Activated CD4-positive, CD25-positive, alpha-beta regulatory T cell treated with anti-CD3 and anti-CD28 coated beads, Interleukin-2, amount 50 U/mL, for 24 hours (primary cell): ENCODE results near the gene MSL1.
"Not testable (repeated sequence)": the region's sequence is repeated elsewhere in the genome, so short reads cannot be mapped to it uniquely, and the experiment has no call there.

Experiments
- ATAC-seq, 2 donors: fragments of 150-1000 bp; cut with Tn5 transposase; one replicate each; pipeline ENCODE4 v1.10.0; 2021; ENCODE audit warnings: mild to moderate bottlenecking in 1 of 2, moderate library complexity in 1 of 2

Gene MSL1

DNA sequence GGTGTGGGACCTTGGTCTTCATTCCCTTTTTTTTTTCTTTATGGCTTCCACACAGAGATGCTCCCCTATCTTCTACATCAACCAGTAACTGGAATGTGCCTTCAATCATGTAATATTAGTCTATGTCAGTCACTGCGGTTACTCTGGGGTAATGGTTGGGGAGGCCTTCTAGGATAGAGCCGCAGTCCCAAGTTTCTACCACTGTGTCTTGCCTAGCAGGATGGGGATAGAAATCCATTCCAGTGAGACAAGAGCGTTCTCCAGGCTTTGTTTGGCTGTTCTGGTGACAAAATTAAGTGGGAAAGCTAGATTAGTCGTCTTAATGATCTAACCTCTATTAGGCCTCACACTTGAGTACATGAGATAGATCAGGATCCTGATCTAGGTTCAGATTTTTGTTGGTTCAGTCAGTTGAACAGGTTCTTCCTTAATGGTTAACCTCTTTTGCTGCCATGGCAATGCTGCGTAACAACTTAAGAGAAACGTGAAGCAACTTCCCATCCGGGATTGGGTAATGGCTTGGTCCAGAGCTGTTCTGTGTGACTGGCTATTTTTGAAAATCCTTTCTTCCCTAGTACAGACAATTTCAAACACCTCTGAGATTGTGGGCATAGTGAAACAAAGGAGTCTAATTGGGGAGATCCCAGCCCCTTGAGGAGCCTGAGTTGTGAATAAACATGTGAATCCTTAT is 8.7 kb downstream of the MSL1 start:
- ATAC-seq, result no peak

DNA sequence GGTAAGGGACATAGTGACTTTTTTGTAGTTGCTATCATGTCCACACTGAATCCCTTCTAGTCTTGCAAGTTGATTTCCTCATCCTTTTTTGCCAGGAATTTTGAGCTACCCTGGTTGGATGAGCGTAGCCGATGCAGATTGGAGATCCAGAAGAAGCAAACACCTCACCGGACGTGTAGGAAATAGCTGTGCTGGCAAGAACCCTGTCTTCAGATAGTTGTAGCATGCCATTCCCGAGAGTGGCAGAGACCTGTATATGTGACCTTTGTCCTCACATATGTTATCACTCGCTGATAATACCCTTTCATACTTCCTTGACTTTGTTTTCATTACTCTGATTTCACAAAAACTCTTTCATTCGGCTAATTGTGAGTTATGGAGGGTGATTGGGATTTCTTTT is 12.4 kb downstream of the MSL1 start:
- ATAC-seq, result no peak

DNA sequence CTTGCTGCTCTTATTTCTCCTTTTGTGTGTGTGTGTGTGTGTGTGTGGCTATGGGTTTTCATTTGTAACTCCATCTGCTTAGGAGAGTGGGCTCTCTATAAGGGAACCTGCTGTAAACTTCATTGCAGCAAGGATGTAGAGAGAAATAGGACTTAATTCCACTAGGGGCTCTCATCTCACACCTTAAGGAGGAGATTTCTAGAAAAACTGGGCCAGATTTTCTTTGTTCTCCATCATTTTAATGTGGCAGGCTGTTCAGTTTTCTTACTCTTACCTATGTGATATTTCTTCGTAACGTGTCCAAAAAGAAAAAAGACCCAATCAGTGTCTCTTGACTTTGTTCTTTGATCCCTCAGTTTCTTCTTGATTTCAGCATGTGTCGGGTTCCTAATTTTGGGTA is 14.0 kb downstream of the MSL1 start:
- no peak for ATAC-seq

DNA sequence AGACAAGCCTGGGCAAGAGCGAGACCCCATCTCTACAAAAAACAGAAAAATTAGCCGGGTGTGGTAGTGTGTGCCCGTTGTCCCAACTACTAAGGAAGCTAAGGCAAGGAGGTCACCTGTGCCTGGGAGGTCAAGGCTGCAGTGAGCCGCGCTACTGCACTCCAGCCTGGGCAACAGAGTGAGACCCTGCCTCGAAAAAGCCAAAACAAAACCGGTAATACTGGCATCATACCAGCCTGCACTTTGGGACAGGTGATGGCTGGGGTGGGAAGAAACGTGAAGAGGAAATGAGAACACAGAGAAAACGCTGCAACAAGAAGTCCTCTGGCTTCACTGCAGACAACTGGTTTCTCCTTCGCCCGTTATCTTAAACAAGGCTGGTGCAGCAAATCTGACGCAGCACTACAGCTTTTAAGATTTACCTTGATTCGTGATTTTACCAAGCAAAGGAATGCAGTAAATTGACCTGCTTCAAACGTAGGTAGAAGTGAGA is 17.8 kb downstream of the MSL1 start:
- ATAC-seq, result peak; percentile 1

DNA sequence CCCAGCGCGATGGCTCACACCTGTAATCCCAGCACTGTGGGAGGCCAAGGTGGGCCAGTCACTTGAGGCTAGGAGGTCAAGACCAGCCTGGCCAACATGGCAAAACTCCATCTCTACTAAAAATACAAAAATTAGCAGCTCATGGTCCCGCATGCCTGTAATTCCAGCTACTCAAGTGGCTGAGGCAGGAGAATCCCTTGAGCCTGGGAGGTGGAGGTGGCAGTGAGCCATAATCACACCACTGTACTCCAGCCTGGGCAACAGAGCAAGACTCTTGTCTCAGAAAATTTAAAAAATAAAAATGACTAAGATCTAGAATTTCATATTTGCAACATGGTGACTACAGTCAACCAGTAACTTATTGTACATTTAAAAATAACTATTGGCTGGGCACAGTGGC is 21.4 kb downstream of the MSL1 start:
- ATAC-seq, result not testable (repeated sequence)

DNA sequence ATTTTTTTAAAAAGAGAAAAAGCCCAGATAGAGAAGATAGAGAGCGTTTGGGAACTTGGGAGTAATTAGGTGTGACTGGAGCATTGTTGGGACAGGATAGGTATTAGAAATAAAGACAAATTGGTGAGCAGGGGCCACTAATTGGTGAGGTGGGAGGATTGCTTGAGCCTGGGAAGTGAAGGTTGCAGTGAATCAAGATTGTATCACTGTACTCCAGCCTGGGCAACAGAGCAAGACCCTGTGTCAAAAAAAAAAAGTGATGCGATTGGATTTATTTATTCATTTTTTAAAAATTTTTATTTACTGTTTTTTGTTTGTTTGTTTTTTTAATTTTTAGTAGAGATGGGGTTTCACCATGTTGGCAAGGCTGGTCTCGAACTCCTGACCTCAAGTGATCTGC is 23.7 kb downstream of the MSL1 start:
- no peak for ATAC-seq

DNA sequence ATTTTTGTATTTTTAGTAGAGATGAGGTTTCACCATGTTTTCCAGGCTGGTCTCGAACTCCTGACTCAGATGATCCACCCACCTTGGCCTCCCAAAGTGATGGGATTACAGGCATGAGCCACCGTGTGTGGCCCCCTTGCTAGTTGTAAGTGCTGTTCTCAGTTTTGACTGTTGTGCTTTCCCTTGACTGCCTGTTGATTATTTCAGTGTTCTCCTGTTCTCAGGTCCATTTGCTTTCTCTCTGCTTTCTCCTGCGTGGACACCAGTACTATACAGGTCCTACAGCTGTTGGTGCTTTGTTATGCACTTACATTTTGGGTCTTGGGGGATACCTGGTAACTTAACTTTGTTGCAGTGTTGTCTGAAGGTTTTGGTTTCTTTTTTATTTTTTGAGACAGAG is 26.8 kb downstream of the MSL1 start:
- no peak for ATAC-seq

DNA sequence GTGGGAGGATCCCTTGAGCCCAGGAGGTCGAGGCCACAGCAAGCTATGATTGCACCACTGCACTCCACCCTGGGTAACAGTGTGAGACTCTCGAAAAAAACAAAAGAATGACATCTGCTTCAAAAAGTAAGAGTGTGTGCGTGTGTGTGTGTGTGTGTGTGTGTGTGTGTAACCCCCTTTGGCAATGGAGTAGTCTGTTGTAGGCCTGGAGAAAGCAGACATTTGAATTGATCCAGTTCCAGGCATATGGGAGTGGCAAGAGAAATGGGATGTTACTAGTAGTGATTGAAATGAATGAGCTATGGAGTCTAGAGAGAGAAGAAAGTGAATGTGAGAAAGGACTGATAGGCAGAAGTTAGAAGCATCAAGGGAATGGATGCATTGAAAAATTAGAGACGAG is 28.5 kb downstream of the MSL1 start:
- ATAC-seq, result no peak

DNA sequence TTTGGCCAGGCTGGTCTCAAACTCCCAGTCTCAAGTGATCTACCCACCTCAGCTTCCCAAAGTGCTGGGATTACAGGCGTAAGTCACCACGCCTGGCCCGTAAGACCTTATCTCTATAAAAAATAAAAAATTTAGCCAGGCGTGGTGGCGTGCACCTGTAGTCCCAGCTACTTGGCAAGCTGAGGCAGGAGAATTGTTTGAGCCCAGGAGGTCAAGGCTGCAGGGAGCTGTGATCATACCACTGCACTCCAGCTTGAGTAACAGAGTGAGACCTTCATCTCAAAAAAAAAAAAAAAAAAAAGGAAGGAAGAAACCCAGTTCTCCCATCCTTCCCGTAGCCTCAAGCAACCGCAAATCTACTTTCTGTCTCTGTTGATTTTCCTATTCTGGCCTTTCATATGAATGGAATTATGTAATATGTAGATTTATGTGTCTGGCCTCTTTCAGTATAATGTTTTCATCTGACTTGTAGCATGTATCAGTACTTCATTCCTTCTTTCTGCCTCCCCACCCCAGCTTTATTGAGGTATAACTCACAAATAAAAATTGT is 29.7 kb downstream of the MSL1 start:
- no peak for ATAC-seq

DNA sequence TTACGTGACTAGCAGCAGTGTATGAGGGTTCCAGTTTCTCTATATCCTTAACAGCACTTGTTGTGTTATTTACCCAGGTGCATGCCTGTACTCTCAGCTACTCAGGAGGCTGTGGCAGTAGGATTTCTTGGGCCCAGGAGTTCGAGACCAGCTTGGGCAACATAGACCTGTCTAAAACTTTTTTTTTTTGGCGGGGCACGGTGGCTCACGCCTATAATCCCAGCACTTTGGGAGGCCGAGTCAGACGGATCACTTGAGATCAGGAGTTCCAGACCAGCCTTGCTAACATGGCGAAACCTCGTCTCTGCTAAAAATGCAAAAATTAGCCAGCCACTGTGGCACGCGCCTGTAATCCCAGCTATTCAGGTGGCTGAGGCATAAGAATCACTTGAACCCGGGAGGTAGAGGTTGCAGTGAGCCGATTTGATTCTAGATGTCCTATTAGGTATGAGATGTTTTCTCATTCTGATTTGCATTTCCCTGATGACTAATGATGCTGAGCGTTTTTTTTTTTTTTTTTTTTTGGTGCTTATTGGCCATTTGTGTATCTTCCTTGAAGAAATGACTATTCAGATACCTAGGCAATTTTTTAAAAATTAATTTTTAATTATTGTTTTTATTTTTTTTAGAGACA is 31.9 kb downstream of the MSL1 start:
- ATAC-seq, result peak; percentile 26 to 45

DNA sequence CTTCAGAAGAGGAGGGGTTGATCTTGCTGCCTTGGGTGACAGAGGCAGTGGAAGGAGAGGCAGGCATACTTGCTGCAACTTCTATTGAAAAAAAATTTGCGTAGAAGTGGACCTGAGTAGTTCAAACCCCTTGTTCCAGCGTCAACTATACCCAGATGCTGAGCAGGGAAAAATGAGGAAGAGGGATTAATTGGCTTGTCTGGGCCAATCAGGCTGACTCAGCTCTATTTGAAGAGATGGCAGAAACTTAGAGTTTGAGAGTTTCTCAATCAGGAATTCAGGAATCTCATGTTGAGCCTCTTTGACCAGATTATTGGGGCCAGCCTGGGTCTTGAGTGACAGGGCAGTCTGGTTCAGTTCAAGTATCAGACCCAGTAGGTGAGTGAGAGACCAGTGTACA is 36.2 kb downstream of the MSL1 start:
- no peak for ATAC-seq

DNA sequence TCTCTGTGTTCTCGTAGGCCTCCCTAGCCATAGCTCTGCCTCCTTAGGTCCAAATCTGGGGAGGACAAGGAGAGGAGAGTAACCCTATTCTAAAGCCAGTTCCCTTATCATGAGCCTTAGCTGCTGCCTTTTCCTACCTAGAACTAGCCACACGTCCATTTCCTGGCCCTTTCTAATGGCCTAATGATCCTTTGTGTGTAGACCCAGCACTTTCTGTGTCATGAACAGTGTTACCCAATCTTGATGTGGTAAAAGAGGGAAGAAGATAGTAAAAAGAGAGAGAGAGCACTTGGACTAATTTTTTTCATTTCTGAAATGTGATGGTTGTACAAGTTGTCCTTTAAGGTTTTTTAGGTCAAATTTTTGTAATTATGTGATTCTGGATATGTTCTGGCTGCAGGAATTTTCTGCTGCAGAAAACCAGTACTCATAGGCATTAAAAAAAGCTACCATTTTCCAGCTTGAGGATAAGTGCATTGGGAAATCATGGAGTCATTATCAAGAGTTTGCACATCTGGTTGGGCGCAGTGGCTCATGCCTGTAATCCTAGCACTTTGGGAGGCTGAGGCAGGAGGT is 36.8 kb downstream of the MSL1 start:
- ATAC-seq, result no peak

DNA sequence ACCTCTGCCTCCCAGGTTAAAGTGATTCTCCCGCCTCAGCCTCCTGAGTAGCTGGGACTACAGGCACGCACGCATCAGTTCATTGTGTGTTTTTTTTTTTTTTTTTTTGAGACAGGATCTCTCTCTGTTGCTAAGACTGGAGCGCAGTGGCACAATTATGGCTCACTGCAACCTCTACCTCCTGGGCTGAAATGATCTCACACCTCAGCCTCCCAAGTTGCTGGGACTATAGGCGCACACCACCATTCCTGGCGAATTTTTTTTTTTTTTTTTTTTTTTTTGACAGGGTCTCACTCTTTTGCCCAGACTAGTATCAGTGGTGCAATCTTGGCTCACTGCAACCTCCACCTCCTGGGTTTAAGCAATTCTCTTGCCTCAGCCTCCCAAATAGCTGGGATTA is 37.7 kb downstream of the MSL1 start:
- ATAC-seq, result no peak

DNA sequence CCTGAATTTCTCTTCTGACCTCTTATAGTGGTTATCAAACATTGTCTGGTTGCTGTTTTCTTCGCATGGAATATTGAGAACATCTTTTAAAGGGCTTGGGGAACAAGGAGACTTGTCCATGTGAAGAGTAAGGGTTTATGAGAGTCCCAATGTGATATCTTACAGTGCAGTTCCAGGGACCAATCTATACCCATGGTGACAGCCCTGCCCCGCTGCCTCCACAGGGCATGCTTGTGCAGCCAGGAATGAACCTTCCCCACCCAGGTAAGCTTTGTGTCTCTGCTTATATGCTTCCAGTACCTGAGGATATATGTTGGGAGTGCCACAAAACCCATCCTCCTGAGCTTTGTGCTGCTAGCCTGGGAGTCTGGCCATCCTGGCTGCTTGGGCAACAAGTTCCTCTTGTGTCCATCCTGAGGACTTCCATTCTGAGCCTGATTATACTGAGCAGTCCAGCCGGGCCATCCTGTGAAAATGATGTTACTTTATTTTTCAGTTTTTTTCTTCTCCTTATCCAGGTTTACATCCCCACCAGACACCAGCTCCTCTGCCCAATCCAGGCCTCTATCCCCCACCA is 46.0 kb downstream of the MSL1 start:
- ATAC-seq, result no peak

DNA sequence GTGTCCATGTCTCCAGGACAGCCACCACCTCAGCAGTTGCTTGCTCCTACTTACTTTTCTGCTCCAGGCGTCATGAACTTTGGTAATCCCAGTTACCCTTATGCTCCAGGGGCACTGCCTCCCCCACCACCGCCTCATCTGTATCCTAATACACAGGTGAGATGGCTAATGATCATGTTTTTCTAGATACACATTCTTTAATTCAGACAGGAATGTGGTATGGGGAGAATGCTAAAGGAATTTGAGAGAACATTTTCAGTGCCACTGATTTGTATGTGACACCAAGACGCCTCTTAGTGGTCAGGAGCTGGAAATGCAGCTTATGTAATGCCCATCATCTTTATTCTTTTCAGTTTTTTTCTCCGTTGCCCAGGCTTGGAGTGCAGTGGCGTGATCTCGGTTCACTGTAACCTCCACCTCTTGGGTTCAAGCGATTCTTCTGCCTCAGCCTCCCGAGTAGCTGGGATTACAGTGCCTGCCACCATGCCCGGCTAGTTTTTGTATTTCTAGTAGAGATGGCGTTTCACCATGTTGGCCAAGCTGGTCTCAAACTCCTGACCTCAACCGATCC is 46.6 kb downstream of the MSL1 start:
- ATAC-seq, result peak; percentile 28 to 51

DNA sequence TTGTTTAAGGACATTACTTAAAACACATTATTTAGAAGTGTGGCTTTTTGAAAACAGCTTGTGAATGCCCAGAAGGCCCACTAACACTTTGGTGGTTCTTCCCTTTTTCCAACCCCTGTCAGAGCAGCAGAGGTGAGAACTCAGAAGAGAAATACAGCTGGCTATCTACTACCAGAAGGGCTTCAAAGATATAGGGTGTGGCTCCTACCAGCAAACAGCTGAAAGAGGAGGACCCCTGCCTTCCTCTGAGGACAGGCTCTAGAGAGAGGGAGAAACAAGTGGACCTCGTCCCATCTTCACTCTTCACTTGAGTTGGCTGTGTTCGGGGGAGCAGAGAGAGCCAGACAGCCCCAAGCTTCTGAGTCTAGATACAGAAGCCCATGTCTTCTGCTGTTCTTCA is 48.6 kb downstream of the MSL1 start:
- no peak for ATAC-seq

DNA sequence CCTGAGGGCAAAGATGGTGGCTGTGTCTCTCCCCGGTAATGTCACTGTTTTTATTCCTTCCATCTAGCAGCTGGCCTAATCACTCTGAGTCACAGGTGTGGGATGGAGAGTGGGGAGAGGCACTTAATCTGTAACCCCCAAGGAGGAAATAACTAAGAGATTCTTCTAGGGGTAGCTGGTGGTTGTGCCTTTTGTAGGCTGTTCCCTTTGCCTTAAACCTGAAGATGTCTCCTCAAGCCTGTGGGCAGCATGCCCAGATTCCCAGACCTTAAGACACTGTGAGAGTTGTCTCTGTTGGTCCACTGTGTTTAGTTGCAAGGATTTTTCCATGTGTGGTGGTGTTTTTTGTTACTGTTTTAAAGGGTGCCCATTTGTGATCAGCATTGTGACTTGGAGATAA is 50.0 kb downstream of the MSL1 start:
- ATAC-seq, result no peak

DNA sequence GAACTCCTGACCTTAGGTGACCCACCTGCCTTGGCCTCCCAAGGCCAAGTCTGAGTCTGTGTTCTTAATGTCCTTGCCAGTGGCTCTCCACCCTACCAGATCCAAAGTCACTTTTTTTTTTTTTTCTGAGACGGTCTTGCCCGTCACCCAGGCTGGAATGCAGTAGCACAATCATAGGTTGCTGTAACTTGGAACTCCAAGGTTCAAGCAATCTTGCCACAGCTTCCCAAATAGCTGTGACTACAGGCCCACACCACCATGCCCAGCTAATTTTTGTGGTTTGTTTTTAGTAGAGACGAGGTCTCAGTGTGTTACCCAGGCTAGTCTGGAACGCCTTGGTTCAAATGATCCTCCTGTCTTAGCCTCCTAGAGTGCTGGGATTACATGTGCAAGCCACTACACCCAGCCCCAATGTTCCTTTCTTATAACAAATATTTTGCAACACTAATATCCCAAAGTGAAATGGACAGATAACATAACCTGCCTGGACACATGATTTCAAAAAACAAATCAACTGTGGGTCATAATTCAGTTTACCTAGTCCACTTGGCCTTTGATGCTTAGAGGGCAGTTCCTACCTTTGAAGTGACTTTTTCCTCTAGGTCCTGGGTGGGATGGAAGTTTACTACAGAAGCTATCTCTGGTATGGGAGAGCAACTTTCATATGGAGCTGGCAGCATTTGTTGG is 51.5 kb downstream of the MSL1 start:
- no peak for ATAC-seq

DNA sequence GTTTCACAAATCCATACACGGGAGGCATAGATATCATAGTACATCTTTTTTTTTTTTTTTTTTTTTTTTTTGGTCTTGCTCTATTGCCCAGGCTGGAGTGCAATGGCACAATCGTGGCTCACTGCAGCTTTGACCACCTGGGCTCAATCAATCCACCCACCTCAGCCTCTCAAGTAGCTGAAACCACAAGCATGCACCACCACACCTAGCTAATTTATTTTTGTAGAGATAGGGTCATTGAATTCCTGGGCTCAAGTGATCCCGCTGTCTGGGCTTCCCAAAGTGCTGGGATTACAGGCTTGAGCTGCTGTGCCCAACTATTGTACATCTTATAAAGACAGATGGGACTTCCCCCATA is 52.0 kb downstream of the MSL1 start:
- no peak for ATAC-seq

DNA sequence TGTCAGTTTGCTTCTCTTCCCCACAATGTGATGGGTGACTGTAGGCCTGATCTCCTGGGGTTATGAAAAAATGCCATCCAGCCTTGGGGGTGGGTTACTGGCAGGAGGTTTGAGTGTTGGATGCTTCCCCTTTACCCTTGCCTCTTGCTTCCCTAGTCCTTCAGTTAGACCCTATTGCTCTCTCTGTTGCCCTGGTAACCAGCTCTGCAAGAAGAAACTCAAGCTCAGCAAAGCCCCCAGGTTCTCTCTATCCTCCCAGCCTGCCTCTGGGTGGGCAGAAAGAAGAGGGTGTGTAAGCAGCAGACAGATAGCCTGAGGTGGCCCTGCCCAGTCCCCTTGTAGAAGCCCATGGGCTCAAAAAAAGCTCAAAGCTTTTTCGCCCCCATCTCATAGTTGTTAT is 52.7 kb downstream of the MSL1 start:
- ATAC-seq, result no peak

DNA sequence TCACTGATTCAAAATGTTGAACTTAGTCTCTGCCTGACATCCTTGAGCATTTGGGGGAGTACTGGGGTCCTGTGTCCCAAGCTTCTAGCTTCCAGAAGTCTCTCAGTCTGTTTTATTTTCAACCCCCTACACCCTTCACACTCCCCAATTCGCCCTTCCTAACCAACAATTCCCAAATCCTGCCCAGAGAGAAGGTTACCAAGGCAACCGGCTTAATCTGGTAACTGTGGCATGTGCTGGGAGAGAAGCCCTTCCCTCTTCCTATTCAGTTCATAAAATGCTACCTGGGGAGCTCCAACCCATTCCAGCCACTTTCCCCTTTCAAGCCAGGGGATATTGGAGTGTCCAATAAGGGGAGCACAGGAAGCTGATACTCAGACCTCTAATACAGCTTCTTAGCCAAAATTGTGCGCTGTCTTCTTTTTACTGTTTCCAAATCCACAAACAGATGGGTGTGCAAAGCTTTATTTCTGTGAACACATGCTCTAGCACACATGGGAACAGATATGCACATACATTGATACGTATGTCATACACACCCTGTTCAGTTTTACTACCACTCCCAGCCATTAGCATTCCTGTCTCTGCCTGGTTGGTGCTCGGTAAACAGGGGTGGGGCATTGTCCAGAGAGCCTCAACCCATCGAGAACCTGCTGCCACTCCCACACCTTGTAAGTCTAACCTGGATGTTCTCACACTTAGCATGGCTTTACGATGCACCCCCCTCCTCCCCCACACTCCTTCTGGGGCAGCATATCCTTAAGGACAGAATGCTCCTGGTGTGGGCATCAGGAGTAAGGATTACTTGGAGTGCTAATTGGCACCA is 54.4 kb downstream of the MSL1 start:
- no peak for ATAC-seq

DNA sequence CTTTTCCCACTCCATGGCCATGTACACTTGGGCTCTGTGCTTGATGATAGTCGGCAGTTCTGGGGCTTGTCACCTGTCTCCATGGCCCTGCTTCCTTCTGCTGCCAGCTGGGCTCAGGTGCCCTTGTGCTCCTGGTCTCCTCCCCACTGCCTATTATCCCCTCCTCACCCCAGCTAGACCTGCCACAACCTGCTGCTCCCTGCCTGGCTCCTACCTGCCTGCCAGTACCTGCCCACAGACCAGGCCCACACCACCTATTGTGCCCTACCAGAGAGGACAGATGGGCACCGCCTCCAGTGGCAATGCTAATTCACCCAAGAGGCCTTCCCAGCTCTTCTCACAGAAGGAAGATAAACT is 55.0 kb downstream of the MSL1 start:
- ATAC-seq, result peak in 1 of 2 donors; percentile 1
